HG02885 (cell line): ENCODE data around the gene TBC1D8.
"Not testable (repeated sequence)": the region's sequence is repeated elsewhere in the genome, so short reads cannot be mapped to it uniquely, and the experiment has no call there.

Experiments used
- ATAC-seq: cut with Tn5 transposase; IDR thresholded peaks from one replicate; pipeline ENCODE4 v1.9.1; 2021; ENCODE audit warnings: mild to moderate bottlenecking; ENCODE audit not compliant: unreplicated experiment, poor library complexity

The TBC1D8 gene

GRCh38 chr2:101081375-101081907, 69.7 kb downstream of the TBC1D8 start:
- no peak for ATAC-seq

DNA sequence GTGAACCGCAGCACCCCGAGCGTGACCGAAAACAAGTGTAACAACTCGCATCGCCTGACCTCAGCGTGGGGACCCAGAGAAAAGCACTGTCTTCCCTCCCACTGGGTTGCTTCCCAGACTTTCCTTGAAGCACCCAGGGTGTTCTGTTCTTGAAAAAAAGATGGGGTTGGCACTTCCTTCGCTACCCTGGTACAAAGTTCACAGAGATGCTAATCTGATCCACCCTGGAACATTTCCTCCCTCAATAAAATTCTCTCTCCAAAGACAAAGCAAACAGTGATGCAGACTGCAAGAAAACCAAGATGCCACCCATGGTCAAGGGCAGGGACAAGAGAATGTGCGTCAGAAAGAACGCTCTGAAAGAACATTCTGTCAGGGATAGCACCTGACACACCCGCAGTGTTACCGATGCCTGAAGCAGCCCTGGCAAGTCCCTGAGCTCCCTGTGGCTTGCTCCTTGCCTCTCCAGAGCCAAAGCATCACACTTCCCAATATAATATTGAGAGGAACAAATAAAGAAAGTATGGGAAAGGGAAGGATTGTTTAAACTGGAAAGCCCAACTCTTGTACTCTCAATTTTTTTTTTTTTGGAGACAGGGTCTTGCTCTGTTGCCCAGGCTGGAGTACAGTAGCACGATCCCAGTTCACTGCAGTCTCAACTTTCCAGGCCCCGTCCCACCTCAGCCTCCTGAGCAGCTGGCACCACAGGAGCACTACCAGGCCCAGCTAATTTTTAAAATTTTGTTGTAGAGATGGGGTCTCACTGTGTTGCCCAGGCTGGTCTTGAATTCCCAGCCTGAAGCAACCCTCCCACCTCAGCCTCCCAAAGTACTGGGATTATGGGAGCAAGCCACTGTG, 70.7 kb downstream of the TBC1D8 start:
- no peak for ATAC-seq

DNA sequence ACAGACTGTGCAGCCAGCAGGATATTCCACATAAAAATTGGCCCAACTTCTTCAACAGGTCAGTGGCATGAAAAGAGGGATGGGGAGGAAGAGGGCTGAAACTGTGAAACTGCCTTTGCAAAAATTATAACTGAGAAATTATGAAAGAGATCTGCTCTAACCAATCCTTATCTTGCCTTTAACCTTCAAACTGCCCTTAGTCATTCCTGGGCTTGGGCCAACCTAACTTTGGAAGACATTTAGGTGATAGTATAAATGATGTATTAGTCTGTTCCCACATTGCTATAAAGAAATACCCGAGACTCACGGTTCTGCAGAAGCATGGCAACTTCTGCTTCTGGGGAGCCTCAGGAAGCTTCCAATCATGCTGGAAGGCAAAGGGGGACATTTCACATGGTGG, 74.6 kb downstream of the TBC1D8 start:
- ATAC-seq: no peak

DNA sequence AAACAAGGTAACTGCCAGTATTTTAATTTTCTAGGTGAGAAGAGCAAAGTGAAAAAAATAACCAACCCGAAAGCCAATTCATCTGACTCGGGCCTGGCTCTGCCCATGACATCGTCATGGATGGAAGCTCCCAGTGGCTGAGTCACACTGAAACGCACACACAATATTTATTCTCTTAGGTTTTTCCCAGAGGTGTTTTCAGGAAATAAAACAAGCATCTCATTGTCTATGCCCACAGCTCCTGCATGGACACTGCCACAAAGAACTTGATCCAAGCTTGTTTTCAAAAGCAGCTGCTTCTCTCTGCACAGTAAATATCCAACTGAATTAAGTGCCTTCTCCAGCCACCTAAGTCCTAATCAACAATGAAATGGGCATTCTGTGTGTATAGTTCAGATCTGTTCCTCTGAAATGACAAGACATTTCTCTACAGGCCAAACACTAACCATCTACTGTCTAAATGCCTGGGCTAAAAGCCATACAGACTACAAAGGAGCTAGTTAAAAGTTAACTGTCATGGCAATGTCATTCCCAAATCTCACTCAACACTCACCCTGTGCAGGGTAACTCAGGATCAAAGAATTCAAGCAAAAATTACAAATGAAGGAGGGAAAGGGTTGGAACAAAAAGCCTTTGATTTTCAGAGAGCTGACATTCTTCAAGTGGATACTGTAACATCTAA, 86.2 kb downstream of the TBC1D8 start:
- ATAC-seq: peak; percentile 51

- ATAC-seq: no peak
These were observed 86.7 kb downstream of the TBC1D8 start for GRCh38 chr2:101064505-101064867.

GRCh38 chr2:101064125-101064502, 87.1 kb downstream of the TBC1D8 start:
- no peak for ATAC-seq

- ATAC-seq: no peak
These were observed 87.6 kb downstream of the TBC1D8 start for GRCh38 chr2:101063352-101064124.

- ATAC-seq: no peak
These were observed 92.8 kb downstream of the TBC1D8 start for GRCh38 chr2:101058386-101058785.

DNA sequence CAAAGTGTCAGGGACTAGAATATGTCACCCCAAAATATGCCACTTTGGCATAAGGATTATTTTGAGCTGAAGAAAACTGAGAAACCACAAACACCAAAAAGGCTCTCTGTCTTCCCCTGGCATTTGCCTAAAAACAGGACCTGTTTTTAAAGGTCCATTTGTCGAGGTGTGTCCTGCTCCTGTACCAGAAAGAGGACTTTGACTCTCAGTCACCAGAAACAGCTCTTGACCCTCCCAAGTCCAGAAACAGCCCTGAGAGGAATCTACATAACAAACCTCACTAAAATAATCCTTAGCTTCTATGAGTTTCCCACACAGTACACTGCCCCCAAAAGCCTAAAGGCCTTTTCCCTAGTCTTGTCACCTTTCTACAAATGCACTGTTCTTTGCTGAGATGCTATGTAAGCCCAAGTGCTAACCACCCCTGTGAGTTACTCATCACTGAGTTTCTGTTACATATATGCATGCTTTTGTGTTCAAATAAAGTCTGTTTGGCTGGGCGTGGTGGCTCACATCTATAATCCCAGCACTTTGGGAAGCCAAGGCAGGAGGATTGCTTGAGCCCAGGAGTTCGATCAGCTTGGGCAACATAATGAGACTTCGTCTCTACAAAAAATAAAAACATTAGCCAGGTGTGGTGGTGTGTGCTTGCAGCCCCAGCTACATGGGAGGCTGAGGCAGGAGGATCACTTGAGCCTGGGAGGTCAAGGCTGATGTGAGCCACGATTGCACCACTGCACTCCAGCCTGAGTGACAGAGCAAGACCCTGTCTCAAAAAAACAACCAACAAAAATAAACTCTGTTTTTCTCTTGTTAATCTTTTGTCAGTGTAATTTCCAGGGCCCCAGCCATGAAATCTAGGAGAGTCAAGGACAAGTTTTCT, 93.9 kb downstream of the TBC1D8 start:
- no peak for ATAC-seq

DNA sequence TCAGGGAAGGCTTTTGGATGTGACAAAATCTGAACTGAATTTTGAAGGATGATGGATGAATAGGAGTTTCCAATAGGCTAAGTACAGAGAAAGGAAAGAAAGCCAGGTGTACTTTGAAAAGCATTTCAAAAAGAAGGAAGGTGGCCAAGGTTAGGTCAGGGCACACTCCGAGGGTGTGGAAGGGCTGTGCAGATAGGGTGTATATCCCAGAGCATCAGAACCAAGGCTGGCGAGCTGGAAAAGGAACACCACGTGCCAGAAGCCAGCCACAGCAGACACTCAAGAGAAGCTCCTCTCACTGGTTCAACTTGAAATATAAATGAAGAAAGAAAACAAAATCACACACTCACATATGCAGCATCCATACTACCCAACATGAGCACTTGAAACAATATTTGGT, 98.1 kb downstream of the TBC1D8 start:
- ATAC-seq: no peak

DNA sequence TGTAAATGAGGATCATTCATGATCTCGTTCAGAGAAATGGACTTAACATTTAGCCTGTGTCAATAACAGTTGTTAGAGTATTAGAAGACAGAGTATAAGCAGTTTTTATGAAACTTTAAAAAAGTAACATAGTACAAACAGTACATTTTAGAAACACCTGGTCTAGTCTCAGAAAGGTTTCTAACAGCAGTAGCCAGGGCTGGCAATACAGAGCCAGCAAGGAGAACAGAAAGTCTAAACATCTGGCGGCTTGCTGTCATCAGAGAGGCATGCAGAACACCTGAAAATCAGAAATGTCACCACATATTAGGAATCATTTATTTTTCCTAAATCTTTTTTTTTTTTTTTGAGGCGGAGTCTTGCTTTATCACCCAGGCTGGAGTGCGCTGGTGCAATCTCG, 99.0 kb downstream of the TBC1D8 start:
- ATAC-seq: no peak

DNA sequence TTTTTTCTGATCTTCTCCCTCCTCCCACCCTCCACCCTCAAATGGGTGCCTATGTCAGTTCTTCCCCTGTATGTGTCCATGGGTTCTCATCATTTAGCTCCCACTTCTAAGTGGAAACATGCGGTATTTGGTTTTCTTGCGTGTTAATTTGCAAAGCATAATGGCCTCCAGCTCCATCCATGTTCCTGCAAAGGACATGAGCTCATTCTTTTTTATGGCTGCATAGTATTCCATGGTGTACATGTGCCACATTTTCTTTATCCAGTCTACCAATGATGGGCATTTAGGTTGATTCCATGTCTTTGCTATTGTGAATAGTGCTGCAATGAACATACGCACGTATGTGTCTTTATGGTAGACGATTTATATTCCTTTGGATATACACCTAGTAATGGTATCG, 100.3 kb downstream of the TBC1D8 start:
- not testable (repeated sequence) for ATAC-seq

- no peak for ATAC-seq
These were observed 102.4 kb downstream of the TBC1D8 start for GRCh38 chr2:101048756-101049155.

DNA sequence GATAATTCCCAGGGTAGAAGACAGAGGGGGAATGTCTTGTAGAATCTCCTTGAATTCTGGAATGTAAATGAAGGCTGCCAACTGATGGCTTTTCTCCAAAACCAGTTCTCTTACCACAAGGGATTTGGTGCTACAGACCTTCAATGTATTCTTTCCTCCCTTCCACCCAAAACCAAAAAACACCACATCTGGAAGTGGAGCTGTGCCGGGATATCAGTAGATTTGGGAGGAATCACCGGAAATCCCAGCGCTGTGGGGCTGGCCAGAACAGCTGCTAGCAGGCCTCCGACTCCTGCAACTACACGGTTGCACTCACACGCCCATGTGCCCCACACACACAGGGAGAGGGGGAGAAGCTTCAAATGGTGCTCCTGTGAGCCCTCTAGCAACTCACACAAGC, 103.4 kb downstream of the TBC1D8 start:
- ATAC-seq: no peak

GRCh38 chr2:101047075-101047766, 104.0 kb downstream of the TBC1D8 start:
- ATAC-seq: no peak

GRCh38 chr2:101045330-101045729, 105.9 kb downstream of the TBC1D8 start:
- ATAC-seq: no peak

- ATAC-seq: no peak
These were observed 109.8 kb downstream of the TBC1D8 start for GRCh38 chr2:101041413-101041812.

- ATAC-seq: no peak
These were observed 110.4 kb downstream of the TBC1D8 start for GRCh38 chr2:101040761-101041160.

GRCh38 chr2:101040072-101040471, 111.1 kb downstream of the TBC1D8 start:
- ATAC-seq: no peak
